Astrocyte (in vitro differentiated cells and primary cell): ENCODE data around the gene TBC1D16. TPM values are rescaled to one million over a fixed set of nuclear protein-coding genes. Genes with fewer than 3 reads are reported as not detected.

ENCODE experiments used
- DNase-seq: peaks from one replicate; pipeline ENCODE4 v3.0.0-alpha.2; 2010; ENCODE audit warnings: low read depth
- FAIRE-seq: peaks from 2 replicates; lab custom pipeline; 2011; peaks lifted over from hg19 to GRCh38; lab: Jason Lieb, UNC
- H2AFZ ChIP-seq: 2 replicates; pipeline ENCODE4 v1.6.0; 2012; ENCODE audit warnings: low read depth, low read length, inconsistent platforms
- H3K27ac ChIP-seq: 2 replicates; pipeline ENCODE4 v1.5.1; 2011; ENCODE audit warnings: low read depth, low read length, inconsistent platforms
- H3K27me3 ChIP-seq: 2 replicates; pipeline ENCODE4 v1.6.0; 2011; ENCODE audit warnings: low read length, inconsistent platforms; ENCODE audit not compliant: insufficient read depth
- H3K36me3 ChIP-seq: 2 replicates; pipeline ENCODE4 v1.5.1; 2011; ENCODE audit warnings: low read length, inconsistent platforms; ENCODE audit not compliant: insufficient read depth
- H3K4me1 ChIP-seq: 2 replicates; pipeline ENCODE4 v1.5.1; 2011; ENCODE audit warnings: low read length, inconsistent platforms; ENCODE audit not compliant: insufficient read depth
- H3K4me2 ChIP-seq: 2 replicates; pipeline ENCODE4 v1.6.0; 2012; ENCODE audit warnings: low read length, inconsistent platforms
- H3K4me3 ChIP-seq: 2 replicates; pipeline ENCODE4 v1.5.1; 2011; ENCODE audit warnings: low read depth, mild to moderate bottlenecking, low read length, inconsistent platforms; ENCODE audit not compliant: insufficient read depth
- H3K79me2 ChIP-seq: 2 replicates; pipeline ENCODE4 v1.6.0; 2012; ENCODE audit warnings: mild to moderate bottlenecking, low read length, inconsistent platforms; ENCODE audit not compliant: insufficient read depth
- H3K9ac ChIP-seq: 2 replicates; pipeline ENCODE4 v1.6.0; 2012; ENCODE audit warnings: mild to moderate bottlenecking, low read length, inconsistent platforms
- H3K9me3 ChIP-seq: 2 replicates; pipeline ENCODE4 v1.5.1; 2012; ENCODE audit warnings: low read depth, mild to moderate bottlenecking, low read length, inconsistent platforms; ENCODE audit not compliant: insufficient read depth
- H4K20me1 ChIP-seq: 2 replicates; pipeline ENCODE4 v1.6.0; 2012; ENCODE audit warnings: low read length, inconsistent platforms; ENCODE audit not compliant: insufficient read depth
- H3K27ac Mint-ChIP-seq: one replicate; pipeline ENCODE4 v1.8.0; 2021; ENCODE audit warnings: mild to moderate bottlenecking, mixed read lengths; ENCODE audit not compliant: unreplicated experiment
- H3K27me3 Mint-ChIP-seq: one replicate; pipeline ENCODE4 v1.8.0; 2021; ENCODE audit warnings: low read depth, mixed read lengths; ENCODE audit not compliant: unreplicated experiment
- H3K36me3 Mint-ChIP-seq: one replicate; pipeline ENCODE4 v1.8.0; 2021; ENCODE audit warnings: low read depth, mixed read lengths; ENCODE audit not compliant: unreplicated experiment
- H3K4me1 Mint-ChIP-seq: one replicate; pipeline ENCODE4 v1.8.0; 2021; ENCODE audit warnings: low read depth, mixed read lengths; ENCODE audit not compliant: unreplicated experiment
- H3K4me3 Mint-ChIP-seq: one replicate; pipeline ENCODE4 v1.8.0; 2021; ENCODE audit warnings: mild to moderate bottlenecking, moderate library complexity, mixed read lengths; ENCODE audit not compliant: unreplicated experiment
- H3K9me3 Mint-ChIP-seq: one replicate; pipeline ENCODE4 v1.8.0; 2021; ENCODE audit warnings: mild to moderate bottlenecking, mixed read lengths; ENCODE audit not compliant: unreplicated experiment
- CTCF ChIP-seq: IDR thresholded peaks from 2 replicates; pipeline ENCODE4 v1.5.1; 2011; ENCODE audit warnings: low read depth, mild to moderate bottlenecking, inconsistent platforms, low read length, moderate library complexity; ENCODE audit not compliant: insufficient read depth
- EZH2 ChIP-seq: IDR thresholded peaks from 2 replicates; pipeline ENCODE4 v1.6.1; 2012; ENCODE audit warnings: mild to moderate bottlenecking, low read length, inconsistent platforms; ENCODE audit not compliant: insufficient read depth
- total RNA-seq: library from RNA; stranded (reverse); gene quantifications from 2 replicates; pipeline ENCODE4 v1.2.1, GENCODE V29; 2021

Gene TBC1D16
- total RNA-seq, 1 donor from 2014 or later: 37.6 TPM

DNA sequence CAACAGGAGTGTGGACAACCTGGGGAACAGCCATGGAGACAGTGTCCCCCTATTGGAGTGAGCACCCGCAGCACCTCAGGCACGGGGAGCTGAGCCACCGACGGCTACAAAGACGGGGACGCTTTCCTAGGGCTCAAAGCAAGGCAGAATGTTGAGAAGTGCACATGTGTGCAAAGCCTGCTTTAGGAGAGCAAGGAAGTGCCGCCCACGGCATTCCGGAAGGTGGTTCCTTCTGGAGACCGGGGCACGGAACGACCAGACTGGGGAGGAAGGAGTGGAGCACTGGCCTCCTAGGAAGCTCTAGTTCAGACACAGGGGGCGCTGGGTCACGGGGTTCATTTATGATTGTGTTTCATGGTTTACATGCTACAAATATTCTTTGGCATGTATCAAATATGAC is 52.2 kb downstream of the TBC1D16 start:
- TF ChIP-seq EZH2 (no peak), CTCF (no peak)
- Histone ChIP-seq H3K4me3 (no peak overlapping the region), H3K4me2 (peak overlapping the region; percentile 30), H3K27me3 (no peaks in the 10 kb centered on the region), H3K79me2 (peaks cover 5% of the 10 kb centered on the region), H3K9ac (no peak overlapping the region), H3K4me1 (peaks cover 30% of the 10 kb centered on the region), H3K36me3 (no peaks in the 10 kb centered on the region), H3K27ac (no peak overlapping the region), H3K9me3 (no peaks in the 10 kb centered on the region), H2AFZ (no peak overlapping the region), H4K20me1 (peaks cover 38% of the 10 kb centered on the region)
- no peak overlapping the region for H3K27ac Mint-ChIP-seq
- peak; percentile 38 for DNase-seq
- FAIRE-seq: no peak
- no peaks in the 10 kb centered on the region for H3K9me3 Mint-ChIP-seq
- H3K36me3 Mint-ChIP-seq: peaks cover 11% of the 10 kb centered on the region
- H3K4me1 Mint-ChIP-seq: peaks cover 20% of the 10 kb centered on the region
- H3K4me3 Mint-ChIP-seq: no peak overlapping the region
- H3K27me3 Mint-ChIP-seq: no peaks in the 10 kb centered on the region

DNA sequence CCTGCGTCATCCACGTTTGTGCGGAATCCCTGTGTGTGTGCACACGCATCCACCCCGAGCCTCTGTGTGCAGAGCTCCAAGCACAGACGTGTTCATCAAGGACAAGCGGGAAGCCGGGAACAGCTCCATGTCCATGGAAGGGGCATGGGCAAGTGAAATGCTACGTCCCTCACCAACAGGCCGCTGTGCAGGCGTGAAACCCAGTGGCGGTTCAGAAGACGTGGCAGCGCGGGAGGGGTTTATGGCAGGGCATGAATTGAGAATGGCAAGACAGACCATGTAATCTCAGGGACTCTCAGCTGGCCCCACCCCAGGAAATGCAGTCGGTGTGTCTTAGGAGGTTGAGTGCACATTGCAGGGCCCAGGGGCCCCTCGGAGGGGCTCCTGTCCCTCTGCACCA is 52.7 kb downstream of the TBC1D16 start:
- no peak overlapping the region for H3K27ac ChIP-seq
- TF ChIP-seq CTCF (no peak), EZH2 (no peak)
- FAIRE-seq (no peak), DNase-seq (no peak)
- H3K9ac ChIP-seq: no peak overlapping the region
- H3K9me3 ChIP-seq: no peaks in the 10 kb centered on the region
- H3K36me3 ChIP-seq: no peaks in the 10 kb centered on the region
- Mint-ChIP-seq H3K4me3 (no peak overlapping the region), H3K36me3 (peaks cover 11% of the 10 kb centered on the region), H3K9me3 (no peaks in the 10 kb centered on the region), H3K4me1 (peaks cover 16% of the 10 kb centered on the region), H3K27ac (no peak overlapping the region), H3K27me3 (no peaks in the 10 kb centered on the region)
- H2AFZ ChIP-seq: no peak overlapping the region
- H3K27me3 ChIP-seq: no peaks in the 10 kb centered on the region
- peaks cover 5% of the 10 kb centered on the region for H3K79me2 ChIP-seq
- H3K4me3 ChIP-seq: no peak overlapping the region
- H4K20me1 ChIP-seq: peaks cover 38% of the 10 kb centered on the region
- H3K4me1 ChIP-seq: peaks cover 25% of the 10 kb centered on the region
- H3K4me2 ChIP-seq: peak overlapping the region; percentile 30

- no peak overlapping the region for H3K4me3 Mint-ChIP-seq
- Histone ChIP-seq H3K4me1 (peaks cover 16% of the 10 kb centered on the region), H2AFZ (no peak overlapping the region), H3K79me2 (peaks cover 5% of the 10 kb centered on the region), H3K27me3 (no peaks in the 10 kb centered on the region), H3K9ac (no peak overlapping the region), H3K9me3 (no peaks in the 10 kb centered on the region), H3K4me2 (no peak overlapping the region), H4K20me1 (peaks cover 48% of the 10 kb centered on the region), H3K27ac (no peak overlapping the region), H3K36me3 (no peaks in the 10 kb centered on the region), H3K4me3 (no peak overlapping the region)
- TF ChIP-seq CTCF (no peak), EZH2 (no peak)
- no peak overlapping the region for H3K27ac Mint-ChIP-seq
- H3K9me3 Mint-ChIP-seq: no peaks in the 10 kb centered on the region
- DNase-seq (no peak), FAIRE-seq (no peak)
- H3K27me3 Mint-ChIP-seq: no peaks in the 10 kb centered on the region
- peaks cover 8% of the 10 kb centered on the region for H3K4me1 Mint-ChIP-seq
- peaks cover 13% of the 10 kb centered on the region for H3K36me3 Mint-ChIP-seq
Measured at GRCh38 chr17:79981661-79982101, 54.0 kb downstream of the TBC1D16 start.
